ENCODE measurements around the gene MIDN.

Gene MIDN

GRCh38 chr19:1214299-1214861, 34.0 kb upstream of the MIDN start:
- H3K27ac ChIP-seq (ENCODE audit: low read depth, low read length), result no peak overlapping the region

GRCh38 chr19:1214862-1215731, 33.3 kb upstream of the MIDN start:
- no peak overlapping the region for H3K4ac ChIP-seq (ENCODE audit: low read depth, low read length)
- H3K4me1 ChIP-seq (ENCODE audit: control insufficient read depth, low read depth, low read length), result no peaks in the 10 kb centered on the region
- H4K5ac ChIP-seq (ENCODE audit: low read length), result no peak overlapping the region
- no peak overlapping the region for H2BK15ac ChIP-seq (replicated peaks; ENCODE audit: low read depth)
- H3K27ac ChIP-seq (ENCODE audit: low read depth, low read length), result no peak overlapping the region
- no peak overlapping the region for H3K23ac ChIP-seq (ENCODE audit: low read length)
- no peak overlapping the region for H3K4me3 ChIP-seq (ENCODE audit: low read length)
- no peak overlapping the region for H2BK5ac ChIP-seq (ENCODE audit: low read length)
- H3K4me2 ChIP-seq (ENCODE audit: low read length), result no peak overlapping the region
- H2BK120ac ChIP-seq (ENCODE audit: low read depth, low read length), result no peak overlapping the region
- no peak overlapping the region for H3K56ac ChIP-seq (ENCODE audit: low read length)
- no peak overlapping the region for H3K18ac ChIP-seq (ENCODE audit: low read length)
- H3K79me2 ChIP-seq (ENCODE audit: control insufficient read depth, insufficient read depth, low read length), result peaks cover 65% of the 10 kb centered on the region
- no peak overlapping the region for H4K8ac ChIP-seq (ENCODE audit: low read depth, low read length)
- H3K9ac ChIP-seq (ENCODE audit: low read length), result no peak overlapping the region
- no peaks in the 10 kb centered on the region for H3K27me3 ChIP-seq (ENCODE audit: insufficient read depth, low read length, poor library complexity)
- DNase-seq, result no peak
- peaks cover 27% of the 10 kb centered on the region for H3K79me1 ChIP-seq (ENCODE audit: low read length)
- no peak overlapping the region for H2AK5ac ChIP-seq (ENCODE audit: low read length)
- no peaks in the 10 kb centered on the region for H3K36me3 ChIP-seq (ENCODE audit: control insufficient read depth, insufficient read depth, low read length)
- WGBS (ENCODE audit: extremely low coverage, insufficient coverage, low lambda C conversion rate), result no CpG with 5 or more reads among the region's 26 CpGs

More at GRCh38 chr19:1214299-1214861, 34.0 kb upstream of the MIDN start:
- H2AK5ac ChIP-seq (ENCODE audit: low read length), result no peak overlapping the region
- DNase-seq, result no peak
- H3K79me1 ChIP-seq (ENCODE audit: low read length), result peaks cover 32% of the 10 kb centered on the region
- no peak overlapping the region for H4K5ac ChIP-seq (ENCODE audit: low read length)
- no CpG with 5 or more reads among the region's 21 CpGs for WGBS (ENCODE audit: extremely low coverage, insufficient coverage, low lambda C conversion rate)
- H3K79me2 ChIP-seq (ENCODE audit: control insufficient read depth, insufficient read depth, low read length), result peaks cover 72% of the 10 kb centered on the region
- no peak overlapping the region for H2BK15ac ChIP-seq (replicated peaks; ENCODE audit: low read depth)
- peaks cover 2% of the 10 kb centered on the region for H3K36me3 ChIP-seq (ENCODE audit: control insufficient read depth, insufficient read depth, low read length)
- no peak overlapping the region for H3K56ac ChIP-seq (ENCODE audit: low read length)
- no peak overlapping the region for H3K4me2 ChIP-seq (ENCODE audit: low read length)
- no peak overlapping the region for H2BK120ac ChIP-seq (ENCODE audit: low read depth, low read length)
- H3K4me3 ChIP-seq (ENCODE audit: low read length), result no peak overlapping the region
- no peaks in the 10 kb centered on the region for H3K4me1 ChIP-seq (ENCODE audit: control insufficient read depth, low read depth, low read length)
- no peak overlapping the region for H3K4ac ChIP-seq (ENCODE audit: low read depth, low read length)
- no peak overlapping the region for H3K23ac ChIP-seq (ENCODE audit: low read length)
- no peak overlapping the region for H4K8ac ChIP-seq (ENCODE audit: low read depth, low read length)
- H3K27me3 ChIP-seq (ENCODE audit: insufficient read depth, low read length, poor library complexity), result no peaks in the 10 kb centered on the region
- no peak overlapping the region for H3K9ac ChIP-seq (ENCODE audit: low read length)
- H2BK5ac ChIP-seq (ENCODE audit: low read length), result no peak overlapping the region
- H3K18ac ChIP-seq (ENCODE audit: low read length), result no peak overlapping the region

DNA sequence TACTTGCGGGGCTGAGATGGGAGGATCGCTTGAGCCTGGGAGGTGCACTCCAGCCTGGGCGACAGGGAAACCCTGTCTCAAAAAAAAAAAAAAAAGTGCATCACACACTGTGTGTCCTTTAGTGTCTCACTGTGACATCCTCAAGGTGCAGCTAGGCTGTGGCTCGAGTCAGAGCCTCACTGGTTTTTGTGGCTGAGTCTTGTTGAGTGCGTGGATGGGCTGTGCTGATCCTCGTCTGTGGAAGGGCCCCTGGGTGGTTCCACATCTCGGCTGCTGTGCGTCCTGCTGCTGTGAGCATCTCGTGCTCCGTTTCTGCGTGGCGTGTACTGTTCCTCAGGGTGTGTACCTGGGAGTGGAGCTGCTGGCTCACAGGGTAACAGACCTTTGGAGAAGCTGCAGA, 31.6 kb upstream of the MIDN start:
- peaks cover 27% of the 10 kb centered on the region for H3K79me1 ChIP-seq (ENCODE audit: low read length)
- H3K79me2 ChIP-seq (ENCODE audit: control insufficient read depth, insufficient read depth, low read length), result peaks cover 50% of the 10 kb centered on the region
- H4K8ac ChIP-seq (ENCODE audit: low read depth, low read length), result no peak overlapping the region
- H3K18ac ChIP-seq (ENCODE audit: low read length), result no peak overlapping the region
- no peaks in the 10 kb centered on the region for H3K36me3 ChIP-seq (ENCODE audit: control insufficient read depth, insufficient read depth, low read length)
- H2BK120ac ChIP-seq (ENCODE audit: low read depth, low read length), result no peak overlapping the region
- H3K4me3 ChIP-seq (ENCODE audit: low read length), result no peak overlapping the region
- H3K56ac ChIP-seq (ENCODE audit: low read length), result no peak overlapping the region
- H3K27ac ChIP-seq (ENCODE audit: low read depth, low read length), result no peak overlapping the region
- H2BK5ac ChIP-seq (ENCODE audit: low read length), result no peak overlapping the region
- H3K4me1 ChIP-seq (ENCODE audit: control insufficient read depth, low read depth, low read length), result no peaks in the 10 kb centered on the region
- WGBS (ENCODE audit: extremely low coverage, insufficient coverage, low lambda C conversion rate), result no CpG with 5 or more reads among the region's 12 CpGs
- H3K27me3 ChIP-seq (ENCODE audit: insufficient read depth, low read length, poor library complexity), result no peaks in the 10 kb centered on the region
- H2BK15ac ChIP-seq (replicated peaks; ENCODE audit: low read depth), result no peak overlapping the region
- no peak overlapping the region for H2AK5ac ChIP-seq (ENCODE audit: low read length)
- H3K4ac ChIP-seq (ENCODE audit: low read depth, low read length), result no peak overlapping the region
- no peak overlapping the region for H4K5ac ChIP-seq (ENCODE audit: low read length)
- no peak for DNase-seq
- H3K23ac ChIP-seq (ENCODE audit: low read length), result no peak overlapping the region
- no peak overlapping the region for H3K9ac ChIP-seq (ENCODE audit: low read length)
- H3K4me2 ChIP-seq (ENCODE audit: low read length), result no peak overlapping the region

DNA sequence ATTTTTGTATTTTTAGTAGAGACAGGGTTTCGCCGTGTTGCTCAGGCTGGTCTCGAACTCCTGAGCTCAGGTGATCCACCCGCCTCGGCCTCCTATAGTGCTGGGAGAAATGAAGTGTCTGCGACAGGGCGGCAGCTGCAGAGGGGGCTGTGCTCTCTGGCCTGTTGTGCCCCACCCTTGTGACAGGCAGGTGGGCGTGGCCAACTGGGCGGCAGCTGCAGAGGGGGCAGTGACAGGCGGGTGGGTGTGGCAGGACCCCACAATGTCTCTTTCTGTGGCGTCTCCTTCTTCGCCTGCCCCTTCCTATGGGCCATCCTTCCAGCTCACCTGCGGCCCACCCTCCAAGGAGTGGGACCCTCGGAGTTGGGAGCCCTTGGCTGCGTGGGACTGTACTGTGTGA, 31.0 kb upstream of the MIDN start:
- Histone ChIP-seq H3K23ac (ENCODE audit: low read length) (no peak overlapping the region), H3K4me2 (ENCODE audit: low read length) (no peak overlapping the region), H3K36me3 (ENCODE audit: control insufficient read depth, insufficient read depth, low read length) (no peaks in the 10 kb centered on the region), H3K4ac (ENCODE audit: low read depth, low read length) (no peak overlapping the region), H3K79me2 (ENCODE audit: control insufficient read depth, insufficient read depth, low read length) (peaks cover 44% of the 10 kb centered on the region), H3K4me1 (ENCODE audit: control insufficient read depth, low read depth, low read length) (no peaks in the 10 kb centered on the region), H3K79me1 (ENCODE audit: low read length) (peaks cover 26% of the 10 kb centered on the region), H3K4me3 (ENCODE audit: low read length) (no peak overlapping the region), H2AK5ac (ENCODE audit: low read length) (no peak overlapping the region), H2BK120ac (ENCODE audit: low read depth, low read length) (no peak overlapping the region), H2BK5ac (ENCODE audit: low read length) (no peak overlapping the region), H3K27me3 (ENCODE audit: insufficient read depth, low read length, poor library complexity) (no peaks in the 10 kb centered on the region), H2BK15ac (replicated peaks; ENCODE audit: low read depth) (no peak overlapping the region), H3K56ac (ENCODE audit: low read length) (no peak overlapping the region), H3K9ac (ENCODE audit: low read length) (no peak overlapping the region), H3K27ac (ENCODE audit: low read depth, low read length) (peak overlapping the region; percentile 6), H4K5ac (ENCODE audit: low read length) (no peak overlapping the region), H3K18ac (ENCODE audit: low read length) (no peak overlapping the region), H4K8ac (ENCODE audit: low read depth, low read length) (no peak overlapping the region)
- no CpG with 5 or more reads among the region's 15 CpGs for WGBS (ENCODE audit: extremely low coverage, insufficient coverage, low lambda C conversion rate)
- DNase-seq, result no peak

- Histone ChIP-seq H3K79me1 (ENCODE audit: low read length) (peaks cover 18% of the 10 kb centered on the region), H3K36me3 (ENCODE audit: control insufficient read depth, insufficient read depth, low read length) (no peaks in the 10 kb centered on the region), H3K23ac (ENCODE audit: low read length) (no peak overlapping the region), H3K4me3 (ENCODE audit: low read length) (no peak overlapping the region), H3K79me2 (ENCODE audit: control insufficient read depth, insufficient read depth, low read length) (peaks cover 33% of the 10 kb centered on the region), H4K8ac (ENCODE audit: low read depth, low read length) (no peak overlapping the region), H3K4me1 (ENCODE audit: control insufficient read depth, low read depth, low read length) (no peaks in the 10 kb centered on the region), H2BK5ac (ENCODE audit: low read length) (no peak overlapping the region), H2BK15ac (replicated peaks; ENCODE audit: low read depth) (no peak overlapping the region), H3K18ac (ENCODE audit: low read length) (no peak overlapping the region), H3K9ac (ENCODE audit: low read length) (no peak overlapping the region), H3K4ac (ENCODE audit: low read depth, low read length) (no peak overlapping the region), H3K4me2 (ENCODE audit: low read length) (no peak overlapping the region), H4K5ac (ENCODE audit: low read length) (no peak overlapping the region), H2BK120ac (ENCODE audit: low read depth, low read length) (no peak overlapping the region), H3K56ac (ENCODE audit: low read length) (no peak overlapping the region), H2AK5ac (ENCODE audit: low read length) (no peak overlapping the region), H3K27me3 (ENCODE audit: insufficient read depth, low read length, poor library complexity) (no peaks in the 10 kb centered on the region), H3K27ac (ENCODE audit: low read depth, low read length) (no peak overlapping the region)
- WGBS (ENCODE audit: extremely low coverage, insufficient coverage, low lambda C conversion rate), result no CpG with 5 or more reads among the region's 37 CpGs
- DNase-seq, result no peak
Observed at GRCh38 chr19:1218751-1219567, 29.4 kb upstream of the MIDN start.

Data from mesendoderm (in vitro differentiated cells).